M059J (cell line): ENCODE measurements around the gene TAS2R38. TPM values are rescaled to one million over a fixed set of nuclear protein-coding genes. Genes with fewer than 3 reads are reported as not detected.

ENCODE experiments used
- total RNA-seq: library from RNA; depleted of rRNA; stranded (reverse); fragments of >200 nt; shearing (Covaris generic); gene quantifications from 2 replicates; pipeline ENCODE4 v1.2.3, GENCODE V29; 2014; rRNA removed

TAS2R38 gene
- total RNA-seq, 1 experiment from 2014 or later: not detected

Other genes with a start within 250 kb of the TAS2R38 start
- gene SSBP1, start 235.4 kb downstream of the TAS2R38 start, total RNA-seq: 320 and 374 TPM in 2 replicates
- gene TAS2R3, start 209.7 kb downstream of the TAS2R38 start, total RNA-seq: not detected in 2 replicates
- 0.20 TPM in 1 of 2 replicates, not detected in the other for gene TAS2R4, start 197.1 kb downstream of the TAS2R38 start, total RNA-seq
- gene TAS2R5, start 183.6 kb downstream of the TAS2R38 start, total RNA-seq: 0.30 TPM in 1 of 2 replicates, not detected in the other
- gene PRSS37, start 132.3 kb downstream of the TAS2R38 start, total RNA-seq: not detected in 2 replicates
- gene OR9A4, start 57.4 kb downstream of the TAS2R38 start, total RNA-seq: not detected in 2 replicates
- not detected in 2 replicates for gene CLEC5A, start 26.8 kb downstream of the TAS2R38 start, total RNA-seq
- gene MGAM, start 22.1 kb upstream of the TAS2R38 start, total RNA-seq: 0.10 and 0.20 TPM in 2 replicates
- gene MGAM2, start 137.9 kb upstream of the TAS2R38 start, total RNA-seq: not detected in 2 replicates